Stimulated activated CD4-positive, alpha-beta T cell treated with anti-CD3 and anti-CD28 coated beads, Interleukin-15, amount 100 ng/mL, for 24 hours (primary cell): ENCODE measurements around the gene PPIA.

Experiments used
- DNase-seq: peaks from one replicate; pipeline ENCODE4 v3.0.0-alpha.2; 2020

The PPIA gene

DNA sequence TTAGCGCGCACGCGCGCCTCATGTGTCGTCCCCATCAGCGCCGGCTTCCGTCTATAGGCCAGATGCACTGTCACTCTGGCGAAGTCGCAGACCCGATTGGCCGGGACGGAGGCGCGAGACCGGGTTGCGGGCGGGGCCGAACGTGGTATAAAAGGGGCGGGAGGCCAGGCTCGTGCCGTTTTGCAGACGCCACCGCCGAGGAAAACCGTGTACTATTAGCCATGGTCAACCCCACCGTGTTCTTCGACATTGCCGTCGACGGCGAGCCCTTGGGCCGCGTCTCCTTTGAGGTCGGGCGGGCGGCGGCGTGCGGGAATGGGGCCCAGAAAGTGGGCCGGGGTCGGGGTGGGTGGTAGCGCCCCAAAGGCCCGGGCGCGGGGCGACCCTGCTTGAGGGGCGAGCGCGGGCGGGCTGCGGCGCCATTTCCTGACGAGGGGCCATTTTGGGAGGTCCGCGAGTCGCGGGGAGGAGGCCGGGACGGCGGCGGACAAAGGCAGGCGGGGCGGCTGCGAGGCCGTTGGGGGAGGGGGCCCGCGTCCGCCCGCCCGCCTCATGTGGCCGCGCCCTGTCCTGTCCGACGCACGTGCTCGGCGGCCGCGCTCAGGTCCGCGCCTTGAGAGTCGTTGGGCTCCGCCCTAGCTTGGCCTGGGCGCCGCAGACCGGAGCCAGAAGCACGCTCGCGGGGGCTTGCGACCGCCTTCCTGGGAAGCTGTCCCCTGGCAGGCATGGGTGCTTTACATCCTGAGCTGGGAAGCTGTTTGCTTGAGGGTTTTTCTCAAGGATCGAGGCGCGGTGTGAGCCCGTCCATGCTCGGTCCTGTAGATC lies at the start of gene PPIA:
PPIA (plus strand) TSS at position 178 of the 825 bp plus-strand sequence; CDS start at position 222, 44 bp downstream.
- DNase-seq = peak; percentile 99

DNA sequence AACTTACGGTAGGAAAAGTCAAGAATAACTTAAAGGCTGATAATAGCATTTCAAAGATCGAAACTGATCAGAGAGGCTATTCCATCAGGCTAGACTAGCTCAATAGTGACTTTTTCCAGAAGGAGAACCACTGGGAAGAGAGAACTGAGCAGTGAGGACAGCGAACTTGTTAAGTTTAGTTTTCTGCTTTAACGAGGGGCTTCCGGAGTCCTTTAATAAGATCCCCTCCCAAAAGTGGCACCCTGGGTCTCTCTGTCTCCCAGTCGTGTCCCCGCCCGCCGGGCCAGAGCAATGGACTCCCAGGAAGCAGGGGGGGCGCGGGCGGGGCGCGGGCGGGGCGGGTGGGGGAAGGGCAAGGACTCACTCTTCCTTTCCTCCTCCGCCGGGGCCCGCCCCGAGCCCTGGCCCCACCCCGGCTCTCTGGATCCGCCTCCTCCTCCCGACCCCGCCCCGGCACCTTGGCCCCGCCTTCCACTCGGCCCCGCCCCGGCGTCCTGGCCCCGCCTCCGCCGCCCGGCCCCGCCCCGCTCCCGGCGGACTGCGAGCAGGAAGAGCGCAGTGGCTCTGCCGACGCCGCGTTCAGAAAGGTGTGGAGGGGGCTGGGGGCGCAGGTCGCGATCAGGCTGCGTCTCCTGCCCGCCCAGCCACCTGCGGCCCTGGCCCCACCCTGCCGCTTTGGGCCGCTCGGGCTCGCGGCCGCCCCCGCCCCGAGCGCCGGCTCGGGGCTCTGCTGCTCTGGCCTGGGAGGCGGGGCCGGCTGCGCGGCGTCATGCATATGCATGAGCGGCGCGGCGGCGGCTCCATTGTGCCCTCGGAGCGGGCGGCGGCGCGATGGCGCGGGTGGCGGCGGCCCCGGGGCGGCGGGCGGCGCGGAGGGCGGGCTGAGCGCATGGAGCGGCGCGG lies 48.2 kb upstream of the PPIA start, which contains the start of gene ZMIZ2:
ZMIZ2 (plus strand) TSS at position 803 of the 903 bp plus-strand sequence. CDS start 7,403 bp downstream, outside the sequence.
- DNase-seq = peak; percentile 92

DNA sequence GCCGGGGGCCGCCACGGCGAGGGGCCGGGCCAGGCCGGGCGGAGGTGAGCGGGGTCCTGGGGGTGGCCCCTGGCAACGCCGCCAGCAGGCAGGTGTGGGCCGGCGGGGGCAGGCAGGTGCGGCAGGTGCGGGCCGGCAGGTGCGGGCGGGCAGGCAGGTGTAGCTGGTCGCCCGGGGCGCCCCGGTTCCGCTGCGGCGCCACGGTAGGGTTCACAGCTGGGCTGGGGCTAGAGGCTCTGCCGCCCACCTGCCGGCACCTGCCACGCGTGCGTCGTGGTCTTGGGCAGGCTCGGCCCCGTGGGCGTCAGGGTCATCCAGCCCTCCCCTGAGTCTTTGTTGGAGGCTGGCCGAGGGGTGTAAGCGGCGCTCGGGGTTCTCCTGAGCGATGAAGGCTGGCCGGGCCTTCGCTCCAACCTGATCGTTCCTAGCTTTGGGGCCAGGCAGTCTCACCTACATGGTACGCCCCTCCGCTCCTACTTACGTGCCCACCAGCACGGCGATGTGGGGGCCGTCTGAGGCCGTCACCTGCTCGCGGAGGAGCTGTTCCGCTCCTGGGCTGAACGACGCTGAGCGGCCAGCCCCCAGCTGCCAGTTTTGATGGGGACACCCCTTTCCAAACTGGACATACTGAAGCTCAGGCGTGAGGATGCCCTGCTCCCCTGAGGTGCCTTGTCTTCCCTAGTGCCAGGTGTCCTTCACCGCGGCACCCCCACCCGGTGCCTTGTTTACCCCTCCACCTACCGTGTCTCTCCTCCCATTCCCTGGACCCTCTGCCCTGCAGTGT lies 47.3 kb upstream of the PPIA start:
- DNase-seq = peak; percentile 44

DNA sequence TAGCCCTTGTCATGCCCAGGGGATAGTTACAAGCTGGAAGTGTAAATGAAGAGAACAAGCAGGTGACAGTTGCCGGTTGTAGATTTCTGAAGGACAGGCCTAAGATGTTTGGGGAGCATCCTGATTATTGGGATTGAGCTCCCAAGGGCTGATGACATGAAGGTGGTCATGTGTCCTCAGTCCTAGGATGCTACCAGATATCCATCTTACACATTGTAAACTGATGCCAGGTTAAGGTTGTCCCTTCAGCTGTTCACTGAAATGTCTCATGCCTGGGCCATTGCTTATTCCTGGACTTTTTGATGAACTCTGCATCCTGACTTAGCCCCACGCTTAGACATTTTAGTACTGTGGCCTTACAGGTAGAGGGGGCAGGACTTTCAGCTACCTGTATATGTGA lies 46.5 kb upstream of the PPIA start:
- no peak for DNase-seq

DNA sequence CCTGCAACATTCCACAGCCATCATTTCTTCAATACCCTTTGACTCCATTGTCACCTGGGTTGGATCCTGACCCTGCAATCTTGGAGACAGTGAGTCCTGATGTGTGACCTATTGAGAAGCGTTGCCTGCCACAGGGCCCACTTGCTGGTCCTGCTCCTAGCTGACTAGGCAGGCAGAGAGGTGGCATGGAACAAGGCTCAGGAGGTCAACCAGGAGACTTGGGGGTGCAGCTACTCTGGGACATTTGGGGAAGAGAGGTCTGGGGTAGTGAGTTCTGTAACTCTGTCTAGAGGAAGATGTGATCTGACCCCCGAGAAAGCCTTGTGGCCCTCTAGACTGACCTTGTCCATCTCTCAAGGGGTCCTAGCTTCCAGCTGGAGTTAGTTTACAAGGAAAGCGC lies 46.1 kb upstream of the PPIA start:
- DNase-seq = no peak

DNA sequence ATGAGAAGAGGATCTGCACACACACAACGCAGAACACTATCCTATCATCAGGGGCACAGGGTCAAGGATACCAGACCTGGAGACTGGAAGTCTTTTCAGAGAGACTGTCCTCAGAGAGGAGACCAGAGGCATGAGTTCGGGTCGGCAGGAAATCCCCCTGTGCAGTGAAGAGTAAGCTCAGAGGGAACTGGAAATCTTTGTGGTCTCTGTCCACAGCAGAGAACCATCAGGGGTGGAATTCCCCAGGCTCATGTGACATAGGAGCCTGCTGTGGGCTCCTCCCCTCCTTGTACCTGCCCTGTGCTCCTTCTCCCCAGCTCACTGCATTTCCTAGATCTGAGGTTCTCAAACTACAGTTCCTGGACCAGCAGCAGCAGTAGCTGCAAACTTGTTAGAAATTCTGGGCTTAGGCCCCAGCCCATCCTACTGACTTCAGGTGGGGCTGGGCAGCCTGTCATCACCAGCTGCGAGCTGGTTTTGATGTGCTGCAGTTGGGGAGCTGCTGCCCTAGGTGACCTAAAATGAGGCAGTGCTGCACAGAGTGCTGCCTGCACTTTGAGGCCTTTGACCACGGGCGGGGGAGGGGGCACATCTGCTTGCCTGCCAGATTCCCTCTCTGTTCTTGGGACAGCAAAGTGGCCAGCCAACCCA lies 45.4 kb upstream of the PPIA start:
- DNase-seq = peak; percentile 70

DNA sequence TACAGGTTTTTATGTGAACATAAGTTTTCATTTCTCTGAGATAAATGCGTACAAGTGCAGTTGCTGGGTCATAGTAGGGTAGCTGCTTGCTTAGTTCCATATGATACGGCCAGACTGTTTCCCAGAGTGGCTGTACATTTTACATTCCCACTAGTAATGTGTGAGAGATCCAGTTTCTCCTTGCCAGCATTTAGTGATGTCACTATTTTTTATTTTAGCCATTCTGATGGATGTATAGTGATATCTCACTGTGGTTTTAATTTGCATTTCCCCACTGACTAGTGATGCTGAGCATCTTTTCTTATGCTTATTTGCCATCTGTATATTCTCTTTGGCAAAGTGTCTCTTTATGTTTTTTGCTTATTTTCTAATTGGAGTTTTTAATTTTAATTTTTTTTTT lies 43.7 kb upstream of the PPIA start:
- DNase-seq = no peak

DNA sequence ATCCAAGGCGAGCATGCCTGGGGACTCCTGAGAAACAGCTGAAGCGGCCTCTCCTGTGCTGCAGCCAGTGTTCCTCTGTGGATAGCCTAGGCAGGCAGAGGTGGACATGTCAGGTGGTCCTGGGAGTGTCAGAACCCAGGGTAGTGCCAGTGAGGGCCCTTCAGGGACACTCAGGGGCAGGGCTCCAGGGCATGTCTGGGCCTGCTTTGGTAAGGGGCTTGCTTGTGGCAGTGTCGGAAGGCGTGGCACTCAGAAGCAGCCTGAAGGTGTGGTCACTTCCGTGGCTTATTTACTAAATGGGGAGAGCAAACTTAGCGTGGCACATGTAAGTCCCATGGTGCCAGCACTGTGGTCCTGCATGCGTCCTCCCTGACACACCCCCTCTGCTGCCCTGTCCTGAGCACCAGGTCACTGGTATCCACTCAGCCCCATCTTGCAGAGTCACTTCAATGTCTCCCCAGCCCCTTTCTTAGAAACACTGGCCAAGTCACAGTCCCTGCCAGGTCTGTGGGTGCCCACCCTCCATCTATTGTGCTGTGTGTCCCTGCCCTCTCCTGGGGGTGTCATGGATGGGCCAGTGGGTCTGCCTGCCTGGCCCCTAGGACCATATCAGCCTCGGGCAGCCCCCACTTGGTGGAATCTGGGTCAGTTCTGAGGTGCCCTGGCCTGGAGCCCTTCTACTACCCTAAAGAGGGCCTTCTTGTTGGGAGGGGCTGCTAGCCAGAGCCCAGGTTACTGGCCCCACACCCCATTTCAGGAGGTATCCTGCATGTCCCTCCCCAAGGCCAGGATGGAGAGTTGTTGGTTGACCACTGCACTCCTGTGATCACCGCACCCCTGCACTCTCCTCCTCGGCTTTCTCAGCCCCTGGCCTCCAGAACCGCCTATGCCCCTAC lies 41.4 kb upstream of the PPIA start:
- DNase-seq = no peak

DNA sequence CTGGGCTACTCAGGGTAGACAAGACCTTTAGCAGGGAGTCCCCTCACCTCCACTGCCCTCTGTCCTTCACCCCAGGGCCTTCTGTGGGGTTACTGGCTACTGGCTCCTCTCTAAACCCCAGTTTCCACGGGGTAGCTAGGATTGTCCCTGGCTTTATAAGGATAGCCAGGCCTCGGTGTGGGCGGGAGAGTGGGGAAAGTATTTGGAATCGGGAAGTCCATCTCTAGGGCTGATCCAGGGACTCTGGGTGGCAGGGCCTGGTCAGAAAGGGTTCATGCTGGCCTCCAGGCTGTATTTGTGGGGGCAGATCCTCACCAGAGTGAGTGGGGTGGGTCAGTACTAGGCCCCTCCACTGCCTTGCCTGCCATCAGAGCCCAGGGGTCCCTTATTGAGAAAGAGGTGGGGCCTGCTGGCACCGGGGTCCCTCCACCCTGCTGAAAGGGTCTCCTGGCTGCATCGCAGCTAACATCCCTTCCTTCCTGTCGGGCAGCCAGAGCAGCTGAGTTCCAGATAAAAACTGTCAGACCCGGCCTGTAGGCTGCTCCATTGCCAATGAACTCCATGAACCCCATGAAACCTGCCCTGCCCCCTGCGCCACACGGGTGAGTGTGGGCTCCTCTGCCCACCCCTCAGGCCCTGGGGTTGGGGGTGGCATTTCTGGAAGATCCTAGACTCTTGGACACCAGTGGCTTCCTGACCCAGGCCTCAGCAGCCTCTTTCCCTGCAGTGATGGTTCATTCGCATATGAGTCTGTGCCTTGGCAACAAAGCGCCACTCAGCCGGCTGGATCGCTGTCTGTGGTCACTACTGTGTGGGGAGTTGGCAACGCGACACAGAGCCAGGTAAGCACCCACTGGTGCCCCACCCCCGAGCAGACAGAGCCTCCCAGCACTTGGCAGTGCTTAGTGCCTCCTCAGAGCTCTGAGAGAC lies 40.5 kb upstream of the PPIA start:
- DNase-seq = no peak

DNA sequence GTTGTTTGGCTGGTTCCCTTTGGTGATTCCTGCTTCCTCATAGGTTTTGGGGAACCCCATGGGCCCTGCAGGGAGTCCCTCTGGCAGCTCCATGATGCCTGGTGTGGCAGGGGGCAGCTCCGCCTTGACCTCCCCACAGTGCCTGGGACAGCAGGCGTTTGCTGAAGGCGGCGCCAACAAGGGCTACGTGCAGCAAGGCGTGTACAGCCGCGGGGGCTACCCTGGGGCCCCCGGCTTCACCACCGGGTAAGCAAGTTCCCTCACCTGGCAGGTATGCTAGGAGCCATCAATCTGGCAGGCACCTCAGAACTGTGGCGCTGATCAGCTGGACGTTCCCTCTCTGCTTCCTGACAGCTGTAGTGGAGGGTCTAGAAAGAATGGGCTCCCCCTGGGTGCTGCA lies 39.6 kb upstream of the PPIA start:
- DNase-seq = no peak

DNA sequence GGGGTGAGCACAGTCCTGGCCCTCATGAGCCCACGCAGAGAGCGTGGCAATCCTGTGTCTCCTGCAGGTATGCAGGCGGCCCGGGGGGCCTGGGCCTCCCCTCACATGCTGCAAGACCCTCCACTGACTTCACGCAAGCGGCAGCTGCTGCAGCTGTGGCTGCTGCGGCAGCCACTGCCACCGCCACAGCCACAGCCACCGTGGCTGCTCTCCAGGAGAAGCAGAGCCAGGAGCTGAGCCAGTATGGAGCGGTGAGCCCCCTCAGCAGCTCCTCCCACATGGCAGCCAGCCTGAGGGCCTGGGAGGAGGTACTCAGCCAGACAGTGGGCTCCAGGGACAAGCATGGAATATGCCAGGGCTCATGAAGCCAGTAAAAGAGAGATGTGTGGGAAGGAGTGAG lies 39.2 kb upstream of the PPIA start:
- DNase-seq = no peak

DNA sequence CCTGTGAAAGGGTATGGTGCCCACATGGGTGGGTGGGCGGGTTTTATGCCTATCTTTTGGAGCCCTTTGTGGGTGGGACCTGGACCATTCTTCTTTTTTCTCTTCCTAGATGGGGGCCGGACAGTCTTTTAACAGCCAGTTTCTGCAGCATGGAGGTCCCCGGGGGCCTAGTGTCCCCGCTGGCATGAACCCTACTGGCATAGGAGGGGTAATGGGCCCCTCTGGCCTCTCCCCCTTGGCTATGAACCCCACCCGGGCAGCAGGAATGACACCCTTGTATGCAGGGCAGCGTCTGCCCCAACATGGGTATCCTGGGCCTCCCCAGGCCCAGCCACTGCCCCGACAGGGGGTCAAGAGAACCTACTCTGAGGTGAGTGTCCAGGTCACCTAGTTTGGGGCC lies 38.7 kb upstream of the PPIA start:
- no peak for DNase-seq

DNA sequence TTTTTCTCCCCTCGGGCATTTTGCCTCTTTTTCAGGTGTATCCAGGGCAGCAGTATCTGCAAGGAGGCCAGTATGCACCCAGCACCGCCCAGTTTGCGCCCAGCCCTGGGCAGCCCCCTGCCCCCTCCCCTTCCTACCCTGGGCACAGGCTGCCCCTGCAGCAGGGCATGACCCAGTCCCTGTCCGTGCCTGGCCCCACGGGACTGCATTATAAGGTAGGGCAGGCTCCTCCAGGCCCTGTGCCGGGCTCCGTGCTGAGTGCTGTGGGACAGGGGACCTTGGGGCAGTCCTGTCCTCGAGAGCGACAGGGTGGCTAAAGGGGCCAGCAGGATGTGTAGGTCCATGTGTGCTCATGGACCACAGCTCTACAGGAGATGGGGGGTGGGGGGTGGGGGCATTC lies 37.2 kb upstream of the PPIA start:
- no peak for DNase-seq

DNA sequence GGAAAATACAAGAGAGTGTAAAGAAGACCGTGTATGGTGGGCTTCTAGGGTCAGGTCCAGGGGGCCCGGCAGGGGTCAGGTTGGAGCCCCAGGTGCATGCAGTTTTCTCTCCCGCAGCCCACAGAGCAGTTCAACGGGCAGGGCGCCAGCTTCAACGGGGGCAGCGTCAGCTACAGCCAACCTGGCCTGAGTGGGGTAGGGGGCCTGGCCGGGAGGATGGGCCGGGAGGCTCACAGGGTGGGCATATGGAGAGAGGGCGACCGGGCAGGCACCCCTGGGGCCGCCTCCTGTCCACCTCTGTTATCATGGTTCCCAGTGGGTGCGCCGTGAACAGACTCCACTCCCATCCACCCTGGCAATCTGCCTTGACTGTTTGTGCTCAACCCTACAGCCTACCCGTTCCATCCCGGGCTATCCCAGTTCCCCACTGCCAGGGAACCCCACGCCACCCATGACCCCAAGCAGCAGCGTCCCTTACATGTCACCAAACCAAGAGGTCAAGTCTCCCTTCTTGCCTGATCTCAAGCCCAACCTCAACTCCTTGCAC lies 36.4 kb upstream of the PPIA start:
- no peak for DNase-seq

DNA sequence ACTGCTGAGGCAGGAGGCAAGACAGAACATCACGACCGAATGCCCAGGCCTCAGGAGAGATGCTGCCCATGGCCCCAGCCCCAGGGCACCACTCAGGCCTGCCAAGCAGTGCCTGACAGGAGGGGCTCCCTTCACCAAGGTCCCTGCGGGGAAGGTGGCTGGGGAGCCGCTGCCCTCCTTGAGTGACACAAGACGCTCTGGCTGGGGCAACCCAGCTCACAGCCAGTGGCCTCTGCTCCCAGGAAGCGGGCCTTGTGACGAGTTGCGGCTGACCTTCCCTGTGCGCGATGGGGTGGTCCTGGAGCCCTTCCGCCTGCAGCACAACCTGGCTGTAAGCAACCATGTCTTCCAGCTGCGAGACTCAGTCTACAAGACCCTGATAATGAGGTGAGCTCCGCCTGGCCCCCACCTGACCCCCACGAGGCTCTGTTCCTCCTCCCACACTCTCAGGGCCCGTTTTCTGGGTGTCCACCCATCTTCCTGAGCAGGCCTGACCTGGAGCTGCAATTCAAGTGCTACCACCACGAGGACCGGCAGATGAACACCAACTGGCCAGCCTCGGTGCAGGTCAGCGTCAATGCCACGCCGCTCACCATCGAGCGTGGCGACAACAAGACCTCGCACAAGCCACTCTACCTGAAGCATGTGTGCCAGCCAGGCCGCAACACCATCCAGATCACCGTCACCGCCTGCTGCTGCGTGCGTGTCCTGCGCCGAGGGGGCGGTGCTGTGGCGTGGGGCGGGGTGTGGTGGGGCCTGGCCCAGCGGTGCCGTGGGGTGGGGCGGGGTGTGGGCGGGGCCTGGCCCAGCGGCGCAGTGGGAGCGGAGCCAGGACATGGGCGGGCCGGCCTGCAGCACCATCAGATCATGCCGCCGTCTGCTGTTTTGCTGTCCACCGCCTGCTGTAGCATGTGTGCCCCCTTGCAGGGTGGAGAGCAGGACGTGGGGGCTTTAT lies 35.0 kb upstream of the PPIA start:
- DNase-seq = no peak

DNA sequence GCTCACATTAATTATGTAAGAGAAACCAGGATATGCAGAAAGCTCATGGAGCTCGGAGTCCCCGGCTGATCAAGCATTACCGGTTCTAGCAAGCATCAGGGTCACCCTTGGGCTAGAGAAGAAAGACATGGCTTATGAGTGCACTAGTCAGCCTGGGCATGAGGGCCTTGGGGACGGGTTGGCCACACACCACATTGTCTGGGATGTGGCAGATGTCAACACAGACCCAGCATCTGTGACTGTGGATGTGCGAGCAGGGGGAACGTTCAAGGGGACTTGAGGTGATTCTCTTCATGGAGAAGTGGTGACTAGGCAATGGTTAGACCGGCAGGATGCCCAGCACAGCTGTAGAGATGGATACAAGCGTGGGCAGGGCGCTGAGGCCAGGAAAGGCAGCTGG lies 34.2 kb upstream of the PPIA start:
- no peak for DNase-seq

DNA sequence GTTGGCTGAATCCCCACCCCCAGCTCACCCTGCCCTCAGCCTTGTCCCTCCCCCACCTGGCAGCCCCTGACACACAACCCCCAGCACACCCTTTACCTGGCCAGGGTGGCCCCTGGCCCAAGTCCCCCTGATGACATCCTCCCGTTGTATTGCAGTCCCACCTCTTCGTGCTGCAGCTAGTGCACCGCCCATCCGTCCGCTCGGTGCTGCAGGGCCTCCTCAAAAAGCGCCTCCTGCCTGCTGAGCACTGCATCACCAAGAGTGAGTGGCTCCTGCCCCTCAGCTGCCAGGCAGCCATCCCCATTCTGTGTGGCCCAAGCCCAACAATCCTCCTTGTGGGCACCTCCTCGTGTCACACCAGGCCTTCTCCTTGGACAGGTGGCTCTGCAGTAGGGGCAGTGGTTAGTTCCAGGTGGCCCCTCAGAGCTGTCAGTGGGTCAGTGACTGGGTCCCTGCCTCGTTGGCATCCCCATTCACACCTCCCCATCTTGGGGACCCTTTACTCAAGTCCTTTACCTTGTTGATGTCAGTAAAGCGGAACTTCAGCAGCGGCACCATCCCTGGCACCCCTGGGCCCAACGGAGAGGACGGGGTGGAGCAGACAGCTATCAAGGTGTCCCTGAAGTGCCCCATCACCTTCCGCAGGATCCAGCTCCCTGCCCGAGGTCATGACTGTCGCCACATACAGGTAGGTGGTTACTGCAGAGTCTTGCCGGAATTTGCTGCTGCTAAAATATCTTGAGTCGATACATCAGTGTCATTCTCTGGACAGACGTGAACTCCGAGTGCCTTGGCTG lies 33.6 kb upstream of the PPIA start:
- no peak for DNase-seq

DNA sequence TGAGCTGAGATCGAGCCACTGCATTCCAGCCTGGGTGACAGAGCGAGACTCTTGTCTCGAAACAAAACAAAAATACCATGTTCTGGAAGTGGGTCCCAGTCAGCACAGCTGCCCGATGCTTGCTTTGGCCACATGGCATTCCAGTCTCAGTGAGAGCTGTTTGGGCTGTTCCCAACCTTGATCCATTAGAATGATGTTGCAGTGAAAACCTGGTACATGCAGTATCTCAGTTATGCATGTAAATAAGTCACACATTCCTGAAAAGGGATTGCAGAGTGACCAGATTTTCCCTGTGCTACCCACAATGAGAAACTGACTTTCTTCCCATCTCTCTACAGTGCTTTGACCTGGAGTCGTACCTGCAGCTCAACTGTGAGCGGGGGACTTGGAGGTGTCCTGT lies 32.4 kb upstream of the PPIA start:
- DNase-seq = no peak
